ENCODE results near the gene CRISPLD2.
"Not testable (repeated sequence)": the region's sequence is repeated elsewhere in the genome, so short reads cannot be mapped to it uniquely, and the experiment has no call there.

CRISPLD2 gene

GRCh38 chr16:84851192-84852127 lies 31.7 kb downstream of the CRISPLD2 start:
- H3K4me1 Mint-ChIP-seq, result no peaks in the 10 kb centered on the region
- H3K27me3 Mint-ChIP-seq, result no peaks in the 10 kb centered on the region
- no peaks in the 10 kb centered on the region for H3K9me3 Mint-ChIP-seq
- H3K4me3 Mint-ChIP-seq, result no peak overlapping the region
- no peaks in the 10 kb centered on the region for H3K36me3 Mint-ChIP-seq
- H3K27ac Mint-ChIP-seq, result no peak overlapping the region

GRCh38 chr16:84853534-84853933 lies 33.7 kb downstream of the CRISPLD2 start:
- no peaks in the 10 kb centered on the region for H3K36me3 Mint-ChIP-seq
- H3K27ac Mint-ChIP-seq, result no peak overlapping the region
- H3K27me3 Mint-ChIP-seq, result no peaks in the 10 kb centered on the region
- no peak overlapping the region for H3K4me3 Mint-ChIP-seq
- no peaks in the 10 kb centered on the region for H3K4me1 Mint-ChIP-seq
- H3K9me3 Mint-ChIP-seq, result no peaks in the 10 kb centered on the region

GRCh38 chr16:84854759-84855158 lies 35.0 kb downstream of the CRISPLD2 start:
- Mint-ChIP-seq H3K36me3 (no peaks in the 10 kb centered on the region), H3K4me1 (no peaks in the 10 kb centered on the region), H3K27me3 (no peaks in the 10 kb centered on the region), H3K4me3 (no peak overlapping the region), H3K27ac (no peak overlapping the region), H3K9me3 (peaks cover under 1% of the 10 kb centered on the region)

- not testable (repeated sequence) for H3K4me3 Mint-ChIP-seq, H3K9me3 Mint-ChIP-seq, H3K27me3 Mint-ChIP-seq, H3K36me3 Mint-ChIP-seq, H3K27ac Mint-ChIP-seq, H3K4me1 Mint-ChIP-seq
Measured at GRCh38 chr16:84855435-84856202, 35.8 kb downstream of the CRISPLD2 start.

GRCh38 chr16:84856203-84856581 lies 36.4 kb downstream of the CRISPLD2 start:
- H3K36me3 Mint-ChIP-seq, H3K4me3 Mint-ChIP-seq, H3K27me3 Mint-ChIP-seq, H3K4me1 Mint-ChIP-seq, H3K27ac Mint-ChIP-seq: not testable (repeated sequence)
- H3K9me3 Mint-ChIP-seq, result peaks cover 12% of the 10 kb centered on the region

- H3K27ac Mint-ChIP-seq, H3K4me1 Mint-ChIP-seq, H3K36me3 Mint-ChIP-seq, H3K4me3 Mint-ChIP-seq, H3K27me3 Mint-ChIP-seq: not testable (repeated sequence)
- H3K9me3 Mint-ChIP-seq, result peaks cover 12% of the 10 kb centered on the region
Measured at GRCh38 chr16:84856811-84857210, 37.0 kb downstream of the CRISPLD2 start.

GRCh38 chr16:84859681-84860080 lies 39.9 kb downstream of the CRISPLD2 start:
- Mint-ChIP-seq H3K27ac (no peak overlapping the region), H3K36me3 (no peaks in the 10 kb centered on the region), H3K27me3 (no peaks in the 10 kb centered on the region), H3K4me3 (no peak overlapping the region), H3K4me1 (no peaks in the 10 kb centered on the region), H3K9me3 (peaks cover 12% of the 10 kb centered on the region)

GRCh38 chr16:84860383-84860782 lies 40.6 kb downstream of the CRISPLD2 start:
- H3K4me1 Mint-ChIP-seq, result no peaks in the 10 kb centered on the region
- no peak overlapping the region for H3K27ac Mint-ChIP-seq
- no peaks in the 10 kb centered on the region for H3K36me3 Mint-ChIP-seq
- H3K4me3 Mint-ChIP-seq, result no peak overlapping the region
- H3K27me3 Mint-ChIP-seq, result no peaks in the 10 kb centered on the region
- peaks cover 12% of the 10 kb centered on the region for H3K9me3 Mint-ChIP-seq

- H3K27me3 Mint-ChIP-seq, result no peaks in the 10 kb centered on the region
- no peaks in the 10 kb centered on the region for H3K36me3 Mint-ChIP-seq
- H3K9me3 Mint-ChIP-seq, result peaks cover 12% of the 10 kb centered on the region
- H3K4me3 Mint-ChIP-seq, result no peak overlapping the region
- H3K4me1 Mint-ChIP-seq, result no peaks in the 10 kb centered on the region
- H3K27ac Mint-ChIP-seq, result no peak overlapping the region
Measured at GRCh38 chr16:84861671-84862070, 41.9 kb downstream of the CRISPLD2 start.

GRCh38 chr16:84862804-84863480 lies 43.2 kb downstream of the CRISPLD2 start:
- H3K27ac Mint-ChIP-seq, result no peak overlapping the region
- H3K36me3 Mint-ChIP-seq, result no peaks in the 10 kb centered on the region
- no peak overlapping the region for H3K4me3 Mint-ChIP-seq
- H3K4me1 Mint-ChIP-seq, result no peaks in the 10 kb centered on the region
- H3K27me3 Mint-ChIP-seq, result no peaks in the 10 kb centered on the region
- peaks cover 12% of the 10 kb centered on the region for H3K9me3 Mint-ChIP-seq

GRCh38 chr16:84863481-84863814 lies 43.7 kb downstream of the CRISPLD2 start:
- Mint-ChIP-seq H3K4me3 (no peak overlapping the region), H3K36me3 (no peaks in the 10 kb centered on the region), H3K9me3 (peaks cover 12% of the 10 kb centered on the region), H3K27me3 (no peaks in the 10 kb centered on the region), H3K4me1 (no peaks in the 10 kb centered on the region), H3K27ac (no peak overlapping the region)

GRCh38 chr16:84864326-84864955 lies 44.7 kb downstream of the CRISPLD2 start:
- Mint-ChIP-seq H3K4me3 (no peak overlapping the region), H3K27ac (no peak overlapping the region), H3K36me3 (no peaks in the 10 kb centered on the region), H3K27me3 (no peaks in the 10 kb centered on the region), H3K9me3 (peaks cover 12% of the 10 kb centered on the region), H3K4me1 (no peaks in the 10 kb centered on the region)

GRCh38 chr16:84867696-84868095 lies 47.9 kb downstream of the CRISPLD2 start:
- H3K9me3 Mint-ChIP-seq, result no peaks in the 10 kb centered on the region
- H3K4me3 Mint-ChIP-seq, result no peak overlapping the region
- H3K27ac Mint-ChIP-seq, result no peak overlapping the region
- no peaks in the 10 kb centered on the region for H3K4me1 Mint-ChIP-seq
- no peaks in the 10 kb centered on the region for H3K27me3 Mint-ChIP-seq
- no peaks in the 10 kb centered on the region for H3K36me3 Mint-ChIP-seq

- H3K36me3 Mint-ChIP-seq, result no peaks in the 10 kb centered on the region
- no peaks in the 10 kb centered on the region for H3K27me3 Mint-ChIP-seq
- no peaks in the 10 kb centered on the region for H3K4me1 Mint-ChIP-seq
- H3K27ac Mint-ChIP-seq, result no peak overlapping the region
- no peaks in the 10 kb centered on the region for H3K9me3 Mint-ChIP-seq
- no peak overlapping the region for H3K4me3 Mint-ChIP-seq
Measured at GRCh38 chr16:84868328-84868727, 48.5 kb downstream of the CRISPLD2 start.

GRCh38 chr16:84868829-84869472 lies 49.2 kb downstream of the CRISPLD2 start:
- Mint-ChIP-seq H3K27me3 (no peaks in the 10 kb centered on the region), H3K4me1 (no peaks in the 10 kb centered on the region), H3K27ac (no peak overlapping the region), H3K9me3 (no peaks in the 10 kb centered on the region), H3K4me3 (no peak overlapping the region), H3K36me3 (no peaks in the 10 kb centered on the region)

Measured in activated naive CD4-positive, alpha-beta T cell treated with anti-CD3 and anti-CD28 coated beads, Interleukin-2, amount 50 U/mL, for 24 hours (primary cell).